ENCODE measurements around the gene PRDM16. TPM values are rescaled to one million over a fixed set of nuclear protein-coding genes. Genes with fewer than 3 reads are reported as not detected.
A peak's percentile ranks its signal among the peaks of the same experiment; 100 is the strongest.

PRDM16 gene
- total and polyA plus RNA-seq, 2 of the 13 experiments (the other 11 are each of a cell fraction or from before 2014, with no cell fraction given), result 0.15 to 0.81 TPM

GRCh38 chr1:3471356-3472087, 402.5 kb downstream of the PRDM16 start (continued):
- peak; percentile 63; the same call in 1 of the 2 replicates for TF ChIP-seq SNAPC5 (CRISPR knock-in tag; IDR thresholded peaks at IDR 0.05; ENCODE audit: borderline replicate concordance)
- no peak for TF ChIP-seq ZSCAN12 (CRISPR knock-in tag; IDR thresholded peaks at IDR 0.05)
- TF ChIP-seq JDP2 (CRISPR knock-in tag; IDR thresholded peaks at IDR 0.05; ENCODE audit: borderline replicate concordance), result no peak; the same call in 1 of the 2 replicates
- no peak for TF ChIP-seq XBP1 (CRISPR knock-in tag; IDR thresholded peaks at IDR 0.05)
- no peak for TF ChIP-seq ZNF773 (CRISPR knock-in tag; IDR thresholded peaks at IDR 0.05; ENCODE audit: borderline replicate concordance)
- TF ChIP-seq ZNF839 (CRISPR knock-in tag; IDR thresholded peaks at IDR 0.05; ENCODE audit: borderline replicate concordance), result peak; percentile 55; the same call in 1 of the 2 replicates
- peak; percentile 89 for TF ChIP-seq ZNF350 (CRISPR knock-in tag; IDR thresholded peaks at IDR 0.05; ENCODE audit: borderline replicate concordance, low read depth)
- peak; percentile 86 for TF ChIP-seq KDM3A (CRISPR knock-in tag; IDR thresholded peaks at IDR 0.05; ENCODE audit: low read depth)
- no peak for TF ChIP-seq ZNF329 (CRISPR knock-in tag; IDR thresholded peaks at IDR 0.05; ENCODE audit: low read depth)
- TF ChIP-seq KDM2A (CRISPR knock-in tag; IDR thresholded peaks at IDR 0.05; ENCODE audit: borderline replicate concordance, low read depth), result peak; percentile 86
- TF ChIP-seq, protein P1, sequence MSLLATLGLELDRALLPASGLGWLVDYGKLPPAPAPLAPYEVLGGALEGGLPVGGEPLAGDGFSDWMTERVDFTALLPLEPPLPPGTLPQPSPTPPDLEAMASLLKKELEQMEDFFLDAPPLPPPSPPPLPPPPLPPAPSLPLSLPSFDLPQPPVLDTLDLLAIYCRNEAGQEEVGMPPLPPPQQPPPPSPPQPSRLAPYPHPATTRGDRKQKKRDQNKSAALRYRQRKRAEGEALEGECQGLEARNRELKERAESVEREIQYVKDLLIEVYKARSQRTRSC (CRISPR knock-in tag; IDR thresholded peaks at IDR 0.05; ENCODE audit: low read depth), result no peak
- peak; percentile 68 for TF ChIP-seq SALL1 (CRISPR knock-in tag; IDR thresholded peaks at IDR 0.05)
- TF ChIP-seq, protein P2, sequence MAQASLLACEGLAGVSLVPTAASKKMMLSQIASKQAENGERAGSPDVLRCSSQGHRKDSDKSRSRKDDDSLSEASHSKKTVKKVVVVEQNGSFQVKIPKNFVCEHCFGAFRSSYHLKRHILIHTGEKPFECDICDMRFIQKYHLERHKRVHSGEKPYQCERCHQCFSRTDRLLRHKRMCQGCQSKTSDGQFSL (CRISPR knock-in tag; IDR thresholded peaks at IDR 0.05), result 0 out of 2 replicates have a peak, but pooled peaks have one; percentile 44
- TF ChIP-seq ZNF549 (CRISPR knock-in tag; IDR thresholded peaks at IDR 0.05), result no peak
- TF ChIP-seq ZNF503 (CRISPR knock-in tag; IDR thresholded peaks at IDR 0.05), result peak; percentile 84; the same call in 1 of the 2 replicates
- peak; percentile 89 for TF ChIP-seq ZNF501 (CRISPR knock-in tag; IDR thresholded peaks at IDR 0.05)
- peak; percentile 62 for TF ChIP-seq SPEN (CRISPR knock-in tag; IDR thresholded peaks at IDR 0.05; ENCODE audit: low read depth)
- TF ChIP-seq ZBTB8A (CRISPR knock-in tag; IDR thresholded peaks at IDR 0.05; ENCODE audit: borderline replicate concordance, low read depth), result no peak
- peak; percentile 54 for TF ChIP-seq PHF8 (CRISPR knock-in tag; IDR thresholded peaks at IDR 0.05)
- no peak for TF ChIP-seq ZNF749 (CRISPR knock-in tag; IDR thresholded peaks at IDR 0.05; ENCODE audit: borderline replicate concordance)
- TF ChIP-seq, protein P3, sequence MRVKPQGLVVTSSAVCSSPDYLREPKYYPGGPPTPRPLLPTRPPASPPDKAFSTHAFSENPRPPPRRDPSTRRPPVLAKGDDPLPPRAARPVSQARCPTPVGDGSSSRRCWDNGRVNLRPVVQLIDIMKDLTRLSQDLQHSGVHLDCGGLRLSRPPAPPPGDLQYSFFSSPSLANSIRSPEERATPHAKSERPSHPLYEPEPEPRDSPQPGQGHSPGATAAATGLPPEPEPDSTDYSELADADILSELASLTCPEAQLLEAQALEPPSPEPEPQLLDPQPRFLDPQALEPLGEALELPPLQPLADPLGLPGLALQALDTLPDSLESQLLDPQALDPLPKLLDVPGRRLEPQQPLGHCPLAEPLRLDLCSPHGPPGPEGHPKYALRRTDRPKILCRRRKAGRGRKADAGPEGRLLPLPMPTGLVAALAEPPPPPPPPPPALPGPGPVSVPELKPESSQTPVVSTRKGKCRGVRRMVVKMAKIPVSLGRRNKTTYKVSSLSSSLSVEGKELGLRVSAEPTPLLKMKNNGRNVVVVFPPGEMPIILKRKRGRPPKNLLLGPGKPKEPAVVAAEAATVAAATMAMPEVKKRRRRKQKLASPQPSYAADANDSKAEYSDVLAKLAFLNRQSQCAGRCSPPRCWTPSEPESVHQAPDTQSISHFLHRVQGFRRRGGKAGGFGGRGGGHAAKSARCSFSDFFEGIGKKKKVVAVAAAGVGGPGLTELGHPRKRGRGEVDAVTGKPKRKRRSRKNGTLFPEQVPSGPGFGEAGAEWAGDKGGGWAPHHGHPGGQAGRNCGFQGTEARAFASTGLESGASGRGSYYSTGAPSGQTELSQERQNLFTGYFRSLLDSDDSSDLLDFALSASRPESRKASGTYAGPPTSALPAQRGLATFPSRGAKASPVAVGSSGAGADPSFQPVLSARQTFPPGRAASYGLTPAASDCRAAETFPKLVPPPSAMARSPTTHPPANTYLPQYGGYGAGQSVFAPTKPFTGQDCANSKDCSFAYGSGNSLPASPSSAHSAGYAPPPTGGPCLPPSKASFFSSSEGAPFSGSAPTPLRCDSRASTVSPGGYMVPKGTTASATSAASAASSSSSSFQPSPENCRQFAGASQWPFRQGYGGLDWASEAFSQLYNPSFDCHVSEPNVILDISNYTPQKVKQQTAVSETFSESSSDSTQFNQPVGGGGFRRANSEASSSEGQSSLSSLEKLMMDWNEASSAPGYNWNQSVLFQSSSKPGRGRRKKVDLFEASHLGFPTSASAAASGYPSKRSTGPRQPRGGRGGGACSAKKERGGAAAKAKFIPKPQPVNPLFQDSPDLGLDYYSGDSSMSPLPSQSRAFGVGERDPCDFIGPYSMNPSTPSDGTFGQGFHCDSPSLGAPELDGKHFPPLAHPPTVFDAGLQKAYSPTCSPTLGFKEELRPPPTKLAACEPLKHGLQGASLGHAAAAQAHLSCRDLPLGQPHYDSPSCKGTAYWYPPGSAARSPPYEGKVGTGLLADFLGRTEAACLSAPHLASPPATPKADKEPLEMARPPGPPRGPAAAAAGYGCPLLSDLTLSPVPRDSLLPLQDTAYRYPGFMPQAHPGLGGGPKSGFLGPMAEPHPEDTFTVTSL (CRISPR knock-in tag; IDR thresholded peaks at IDR 0.05; ENCODE audit: borderline replicate concordance), result peak; percentile 69; the same call in 1 of the 2 replicates
